ENCODE data around the gene NAV3.

The NAV3 gene

GRCh38 chr12:78232756-78233155, 402.1 kb downstream of the NAV3 start:
- H3K9me3 ChIP-seq (ENCODE audit: insufficient read depth, low read depth, low read length), result no peaks in the 10 kb centered on the region
- no peaks in the 10 kb centered on the region for H3K79me2 ChIP-seq (ENCODE audit: insufficient read depth, low read length)
- H3K9ac ChIP-seq (ENCODE audit: low read depth, low read length, poor library complexity, severe bottlenecking), result no peak overlapping the region
- H3K4me1 ChIP-seq (ENCODE audit: insufficient read depth, low read length, poor library complexity, severe bottlenecking), result no peaks in the 10 kb centered on the region
- H3K4me2 ChIP-seq (ENCODE audit: low read depth, low read length, poor library complexity, severe bottlenecking), result no peak overlapping the region
- no peaks in the 10 kb centered on the region for H3K9me2 ChIP-seq (replicated peaks; ENCODE audit: low read depth, low read length)
- H3K36me3 ChIP-seq (ENCODE audit: insufficient read depth, low read length), result no peaks in the 10 kb centered on the region
- no peak for TF ChIP-seq CTCF (conservative IDR thresholded peaks at IDR 0.05; ENCODE audit: low read length)
- TF ChIP-seq EZH2phosphoT487 (IDR thresholded peaks at IDR 0.05; ENCODE audit: borderline replicate concordance), result no peak
- H3K27me3 ChIP-seq (ENCODE audit: insufficient read depth, low read length, poor library complexity, severe bottlenecking), result no peaks in the 10 kb centered on the region
- no peaks in the 10 kb centered on the region for H3F3A ChIP-seq (ENCODE audit: low read depth)
- H4K20me1 ChIP-seq (ENCODE audit: insufficient read depth, low read length, poor library complexity, severe bottlenecking), result no peaks in the 10 kb centered on the region
- H3K4me3 ChIP-seq (ENCODE audit: low read length, poor library complexity, severe bottlenecking), result no peak overlapping the region
- H2AFZ ChIP-seq (ENCODE audit: low read length), result no peak overlapping the region

- Histone ChIP-seq H3K9me3 (ENCODE audit: insufficient read depth, low read depth, low read length) (no peaks in the 10 kb centered on the region), H2AFZ (ENCODE audit: low read length) (no peak overlapping the region), H3K9ac (ENCODE audit: low read depth, low read length, poor library complexity, severe bottlenecking) (no peak overlapping the region), H3K4me3 (ENCODE audit: low read length, poor library complexity, severe bottlenecking) (no peak overlapping the region), H3K9me2 (replicated peaks; ENCODE audit: low read depth, low read length) (no peaks in the 10 kb centered on the region), H3K27me3 (ENCODE audit: insufficient read depth, low read length, poor library complexity, severe bottlenecking) (no peaks in the 10 kb centered on the region), H3K36me3 (ENCODE audit: insufficient read depth, low read length) (no peaks in the 10 kb centered on the region), H3K4me2 (ENCODE audit: low read depth, low read length, poor library complexity, severe bottlenecking) (no peak overlapping the region), H4K20me1 (ENCODE audit: insufficient read depth, low read length, poor library complexity, severe bottlenecking) (no peaks in the 10 kb centered on the region), H3K4me1 (ENCODE audit: insufficient read depth, low read length, poor library complexity, severe bottlenecking) (no peaks in the 10 kb centered on the region), H3K79me2 (ENCODE audit: insufficient read depth, low read length) (no peaks in the 10 kb centered on the region), H3F3A (ENCODE audit: low read depth) (no peaks in the 10 kb centered on the region)
- TF ChIP-seq CTCF (conservative IDR thresholded peaks at IDR 0.05; ENCODE audit: low read length), result no peak
- no peak for TF ChIP-seq EZH2phosphoT487 (IDR thresholded peaks at IDR 0.05; ENCODE audit: borderline replicate concordance)
Observed at GRCh38 chr12:78236264-78236663, 405.6 kb downstream of the NAV3 start.

GRCh38 chr12:78239544-78239943, 408.9 kb downstream of the NAV3 start:
- Histone ChIP-seq H3K4me1 (ENCODE audit: insufficient read depth, low read length, poor library complexity, severe bottlenecking) (no peaks in the 10 kb centered on the region), H3K4me3 (ENCODE audit: low read length, poor library complexity, severe bottlenecking) (no peak overlapping the region), H2AFZ (ENCODE audit: low read length) (no peak overlapping the region), H3K27me3 (ENCODE audit: insufficient read depth, low read length, poor library complexity, severe bottlenecking) (no peaks in the 10 kb centered on the region), H3K9me2 (replicated peaks; ENCODE audit: low read depth, low read length) (no peaks in the 10 kb centered on the region), H3K4me2 (ENCODE audit: low read depth, low read length, poor library complexity, severe bottlenecking) (no peak overlapping the region), H3F3A (ENCODE audit: low read depth) (no peaks in the 10 kb centered on the region), H3K36me3 (ENCODE audit: insufficient read depth, low read length) (no peaks in the 10 kb centered on the region), H4K20me1 (ENCODE audit: insufficient read depth, low read length, poor library complexity, severe bottlenecking) (no peaks in the 10 kb centered on the region), H3K9ac (ENCODE audit: low read depth, low read length, poor library complexity, severe bottlenecking) (no peak overlapping the region), H3K9me3 (ENCODE audit: insufficient read depth, low read depth, low read length) (no peaks in the 10 kb centered on the region), H3K79me2 (ENCODE audit: insufficient read depth, low read length) (no peaks in the 10 kb centered on the region)
- TF ChIP-seq EZH2phosphoT487 (IDR thresholded peaks at IDR 0.05; ENCODE audit: borderline replicate concordance) (no peak), CTCF (conservative IDR thresholded peaks at IDR 0.05; ENCODE audit: low read length) (no peak)
